OCI-LY7 (cell line): Measurements from ENCODE around the gene C2CD3. TPM values are rescaled to one million over a fixed set of nuclear protein-coding genes. Genes with fewer than 3 reads are reported as not detected.

ENCODE experiments used
- BruUV-seq: library from RNA; stranded (reverse); fragments of 400-500 nt; replicated peaks from 2 replicates; lab custom pipeline; 2021; lab: Mats Ljungman, UMichigan
- CTCF ChIA-PET: fragments of 300-600 bp; sonication (Branson Sonifier 250); formaldehyde crosslinking; loops from one replicate; lab custom pipeline; 2022; ENCODE audit warnings: antibody characterized with exemption; ENCODE audit not compliant: unreplicated experiment; lab: Charles Lee
- POLR2A ChIA-PET: fragments of 300-600 bp; sonication (Branson Sonifier 250); formaldehyde crosslinking; loops from one replicate; lab custom pipeline; 2022; ENCODE audit warnings: antibody characterized with exemption; lab: Charles Lee
- DNase-seq: peaks from one replicate; pipeline ENCODE4 v3.0.0-alpha.2; 2015; ENCODE audit warnings: low spot score
- H2AFZ ChIP-seq: fragments of 200-600 bp; sonication (generic), shearing (Covaris generic); 2 replicates; pipeline ENCODE4 v1.6.1; 2014; ENCODE audit warnings: mild to moderate bottlenecking, antibody characterized with exemption, low read length, moderate library complexity
- H3K27ac ChIP-seq: fragments of 200-600 bp; sonication (generic); 2 replicates; pipeline ENCODE4 v1.5.1; 2014; ENCODE audit warnings: mixed run types, low read depth, mild to moderate bottlenecking, moderate library complexity, low read length, inconsistent platforms; ENCODE audit not compliant: poor library complexity, severe bottlenecking
- H3K36me3 ChIP-seq: fragments of 200-600 bp; sonication (generic); 2 replicates; pipeline ENCODE4 v1.6.1; 2014; ENCODE audit warnings: mild to moderate bottlenecking, antibody characterized with exemption, low read length, moderate library complexity, mixed read lengths; ENCODE audit not compliant: insufficient read depth
- H3K4me1 ChIP-seq: fragments of 200-600 bp; sonication (generic); 2 replicates; pipeline ENCODE4 v1.5.1; 2014; ENCODE audit warnings: mild to moderate bottlenecking, low read length; ENCODE audit not compliant: insufficient read depth, poor library complexity, severe bottlenecking
- H3K4me2 ChIP-seq: fragments of 200-600 bp; sonication (generic); 2 replicates; pipeline ENCODE4 v1.6.1; 2014; ENCODE audit warnings: mild to moderate bottlenecking, low read length
- H3K4me3 ChIP-seq: fragments of 200-600 bp; sonication (generic); 2 replicates; pipeline ENCODE4 v1.5.1; 2014; ENCODE audit warnings: mild to moderate bottlenecking, low read depth, low read length; ENCODE audit not compliant: poor library complexity, severe bottlenecking
- H3K79me2 ChIP-seq: fragments of 200-600 bp; sonication (generic); 2 replicates; pipeline ENCODE4 v1.6.1; 2016; ENCODE audit warnings: low read depth, mild to moderate bottlenecking, low read length, moderate library complexity, mixed read lengths; ENCODE audit not compliant: insufficient read depth
- H3K9me2 ChIP-seq: fragments of 200-600 bp; sonication (generic); 2 replicates; pipeline ENCODE4 v1.6.1; 2016; ENCODE audit warnings: mild to moderate bottlenecking, low read length, mixed read lengths; ENCODE audit not compliant: insufficient read depth
- H3K9me3 ChIP-seq: fragments of 200-600 bp; sonication (generic); 2 replicates; pipeline ENCODE4 v1.6.1; 2014; ENCODE audit warnings: mild to moderate bottlenecking, mixed run types, low read length, mixed read lengths
- H4K20me1 ChIP-seq: fragments of 200-600 bp; sonication (generic); 2 replicates; pipeline ENCODE4 v1.6.1; 2014; ENCODE audit warnings: mild to moderate bottlenecking, antibody characterized with exemption, low read length, moderate library complexity, mixed read lengths; ENCODE audit not compliant: insufficient read depth
- EZH2phosphoT487 ChIP-seq: fragments of 200-600 bp; sonication (generic); IDR thresholded peaks from 2 replicates; pipeline ENCODE4 v1.6.1; 2018; ENCODE audit warnings: low read depth, borderline replicate concordance, mild to moderate bottlenecking, mixed run types, antibody characterized with exemption, low read length, moderate library complexity, mixed read lengths
- intact Hi-C: fragments of 100-400 bp; cut with micrococcal nuclease; formaldehyde crosslinking; loops from one replicate; pipeline ENCODE4 v1.10.0; 2022; ENCODE audit not compliant: unreplicated experiment
- total RNA-seq, 2 experiments: library from RNA; depleted of rRNA in 1 of 2; stranded (reverse); fragments of >200 nt in 1 of 2; shearing (Covaris generic) in 1 of 2; gene quantifications; 2 replicates each; pipeline ENCODE4 v1.2.3, GENCODE V29; 2014 to 2022
- TF ChIP-seq, protein P1 (sequence below): fragments of 200-600 bp; sonication (generic); conservative IDR thresholded peaks from 2 replicates; pipeline ENCODE4 v1.5.1; 2014; ENCODE audit warnings: mild to moderate bottlenecking, antibody characterized with exemption, low read length, moderate library complexity, mixed read lengths

Gene C2CD3
- total RNA-seq, 2 experiments from 2014 or later = 29.2 to 32.1 TPM

DNA sequence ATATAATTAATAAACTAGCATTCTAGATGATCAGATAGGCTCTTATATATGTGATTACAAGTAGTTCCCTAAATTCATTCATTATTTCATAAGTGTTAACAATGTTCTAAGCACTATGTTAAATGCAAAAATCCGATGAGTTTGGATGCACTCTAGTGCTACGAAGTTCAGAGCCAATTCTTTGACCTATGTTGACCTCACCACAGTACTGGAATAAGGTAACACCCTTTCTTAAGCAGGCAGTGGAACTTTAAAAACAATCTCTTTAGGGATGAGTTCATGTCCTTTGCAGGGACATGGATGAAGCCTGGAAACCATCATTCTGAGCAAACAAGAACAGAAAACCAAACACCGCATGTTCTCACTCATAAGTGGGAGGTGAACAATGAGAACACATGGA lies 93.6 kb downstream of the C2CD3 start:
- Histone ChIP-seq H3K36me3 (peaks cover 49% of the 10 kb centered on the region), H3K4me1 (no peaks in the 10 kb centered on the region), H3K27ac (no peak overlapping the region), H3K4me2 (no peak overlapping the region), H3K9me3 (no peaks in the 10 kb centered on the region), H3K4me3 (no peak overlapping the region), H2AFZ (no peak overlapping the region), H4K20me1 (no peaks in the 10 kb centered on the region), H3K79me2 (no peaks in the 10 kb centered on the region), H3K9me2 (no peaks in the 10 kb centered on the region)
- POLR2A ChIA-PET = no interaction called here
- TF ChIP-seq, protein P1, sequence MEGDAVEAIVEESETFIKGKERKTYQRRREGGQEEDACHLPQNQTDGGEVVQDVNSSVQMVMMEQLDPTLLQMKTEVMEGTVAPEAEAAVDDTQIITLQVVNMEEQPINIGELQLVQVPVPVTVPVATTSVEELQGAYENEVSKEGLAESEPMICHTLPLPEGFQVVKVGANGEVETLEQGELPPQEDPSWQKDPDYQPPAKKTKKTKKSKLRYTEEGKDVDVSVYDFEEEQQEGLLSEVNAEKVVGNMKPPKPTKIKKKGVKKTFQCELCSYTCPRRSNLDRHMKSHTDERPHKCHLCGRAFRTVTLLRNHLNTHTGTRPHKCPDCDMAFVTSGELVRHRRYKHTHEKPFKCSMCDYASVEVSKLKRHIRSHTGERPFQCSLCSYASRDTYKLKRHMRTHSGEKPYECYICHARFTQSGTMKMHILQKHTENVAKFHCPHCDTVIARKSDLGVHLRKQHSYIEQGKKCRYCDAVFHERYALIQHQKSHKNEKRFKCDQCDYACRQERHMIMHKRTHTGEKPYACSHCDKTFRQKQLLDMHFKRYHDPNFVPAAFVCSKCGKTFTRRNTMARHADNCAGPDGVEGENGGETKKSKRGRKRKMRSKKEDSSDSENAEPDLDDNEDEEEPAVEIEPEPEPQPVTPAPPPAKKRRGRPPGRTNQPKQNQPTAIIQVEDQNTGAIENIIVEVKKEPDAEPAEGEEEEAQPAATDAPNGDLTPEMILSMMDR = no peak
- TF ChIP-seq EZH2phosphoT487 = no peak
- intact Hi-C loops = no loop called here
- DNase-seq = no peak
- no TSS peak for BruUV-seq
- CTCF ChIA-PET = no interaction called here

DNA sequence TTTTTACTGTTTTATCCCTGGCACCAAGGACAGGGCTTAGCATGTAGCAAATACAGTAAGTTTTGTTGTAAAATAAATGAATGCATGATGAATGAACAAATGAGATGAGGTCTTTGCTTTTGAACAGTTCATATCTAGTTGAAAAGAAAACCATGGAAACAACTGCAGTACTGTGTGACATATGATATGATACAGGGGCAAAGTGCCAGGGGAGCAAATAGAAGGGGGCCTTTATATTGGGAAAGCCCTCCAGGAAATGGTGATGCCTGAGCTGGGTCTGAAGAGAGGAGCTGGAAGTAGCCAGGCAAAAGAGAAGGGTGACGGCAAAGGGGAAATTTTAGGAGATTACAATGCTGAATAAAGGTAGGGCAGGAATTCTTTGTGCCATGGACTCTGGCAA lies 98.1 kb downstream of the C2CD3 start:
- H3K9me2 ChIP-seq = no peaks in the 10 kb centered on the region
- H3K4me1 ChIP-seq = no peaks in the 10 kb centered on the region
- ChIA-PET CTCF (no interaction called here), POLR2A (no interaction called here)
- H3K4me3 ChIP-seq = no peak overlapping the region
- DNase-seq = no peak
- TF ChIP-seq EZH2phosphoT487 = no peak
- TF ChIP-seq, protein P1 = no peak
- H2AFZ ChIP-seq = no peak overlapping the region
- no TSS peak for BruUV-seq
- H4K20me1 ChIP-seq = no peaks in the 10 kb centered on the region; the same call in 1 of the 2 replicates
- no peaks in the 10 kb centered on the region for H3K79me2 ChIP-seq
- no peak overlapping the region for H3K4me2 ChIP-seq
- H3K27ac ChIP-seq = no peak overlapping the region
- H3K9me3 ChIP-seq = no peaks in the 10 kb centered on the region
- intact Hi-C loops = no loop called here
- peaks cover 68% of the 10 kb centered on the region for H3K36me3 ChIP-seq

DNA sequence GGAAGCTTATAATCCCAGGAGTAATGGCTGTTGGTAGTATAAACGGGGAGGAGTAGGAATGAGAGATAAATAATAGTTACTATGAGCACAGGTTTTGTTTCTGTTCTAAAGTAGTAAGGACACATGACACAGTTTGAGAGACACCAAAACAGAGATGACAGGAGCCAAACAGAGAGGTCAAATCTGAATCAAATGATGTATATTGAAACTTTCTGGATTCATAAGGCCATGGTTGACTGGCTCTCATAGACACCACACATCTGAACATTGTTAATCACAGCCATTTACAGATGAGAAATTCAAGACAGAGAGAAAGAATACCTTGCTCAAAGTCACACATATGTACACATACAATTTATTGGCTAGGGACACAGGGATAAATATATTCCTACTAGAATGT lies 98.5 kb downstream of the C2CD3 start:
- no peaks in the 10 kb centered on the region for H3K79me2 ChIP-seq
- no peaks in the 10 kb centered on the region; the same call in 1 of the 2 replicates for H4K20me1 ChIP-seq
- TF ChIP-seq, protein P1 = no peak
- no peak for TF ChIP-seq EZH2phosphoT487
- H2AFZ ChIP-seq = no peak overlapping the region
- no peak overlapping the region for H3K4me2 ChIP-seq
- peaks cover 68% of the 10 kb centered on the region for H3K36me3 ChIP-seq
- no peaks in the 10 kb centered on the region for H3K9me3 ChIP-seq
- BruUV-seq = no TSS peak
- H3K4me3 ChIP-seq = no peak overlapping the region
- H3K4me1 ChIP-seq = no peaks in the 10 kb centered on the region
- intact Hi-C loops = no loop called here
- DNase-seq = no peak
- no peak overlapping the region for H3K27ac ChIP-seq
- CTCF ChIA-PET = no interaction called here
- POLR2A ChIA-PET = interaction anchor here (0.7 kb wide), 1 partner anchor 1306 kb away, joined by 3 read pairs; no protein-coding TSS in a partner anchor
- no peaks in the 10 kb centered on the region for H3K9me2 ChIP-seq
